GM04503 (cell line): Measurements from ENCODE around the gene RNF169.

Source experiments
- DNase-seq: peaks from one replicate; pipeline ENCODE4 v3.0.0-alpha.2; 2012; ENCODE audit warnings: low read depth

Gene RNF169

DNA sequence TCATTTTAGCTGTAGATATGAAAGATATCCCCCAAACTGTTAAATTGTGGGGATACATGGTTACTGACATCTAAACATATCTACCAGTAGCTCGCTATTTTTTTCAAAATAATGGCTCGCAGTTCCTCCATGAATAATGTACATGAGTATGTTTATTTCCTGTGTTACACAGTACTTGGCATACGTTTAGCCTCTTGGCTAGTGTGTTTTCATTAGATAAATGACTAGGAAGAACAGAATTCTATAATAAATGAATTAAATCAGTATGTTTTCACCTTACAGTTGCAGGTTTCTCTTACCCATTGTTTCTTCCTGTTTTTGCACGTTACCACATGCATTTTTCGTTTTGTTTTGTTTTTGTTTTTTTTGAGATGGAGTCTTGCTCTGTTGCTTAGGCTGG is 21.8 kb downstream of the RNF169 start:
- DNase-seq = no peak

DNA sequence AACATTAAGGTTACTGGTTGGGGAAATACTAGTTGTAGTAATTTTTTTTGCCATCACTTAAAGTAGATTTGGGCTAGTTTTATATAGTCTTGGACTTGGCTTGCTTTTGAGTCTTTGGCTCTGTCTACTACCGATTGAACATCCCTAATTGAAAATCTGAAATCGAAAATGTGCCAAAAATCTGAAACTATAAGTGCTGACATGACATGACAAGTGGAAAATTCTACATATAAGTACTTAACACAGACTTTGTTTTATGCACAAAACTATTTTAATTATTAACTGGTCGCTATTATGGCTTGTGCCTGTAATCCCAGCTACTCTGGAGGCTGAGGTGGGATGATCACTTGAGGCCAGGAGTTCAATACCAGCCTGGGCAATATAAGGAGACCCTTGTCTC is 22.5 kb downstream of the RNF169 start:
- no peak for DNase-seq

DNA sequence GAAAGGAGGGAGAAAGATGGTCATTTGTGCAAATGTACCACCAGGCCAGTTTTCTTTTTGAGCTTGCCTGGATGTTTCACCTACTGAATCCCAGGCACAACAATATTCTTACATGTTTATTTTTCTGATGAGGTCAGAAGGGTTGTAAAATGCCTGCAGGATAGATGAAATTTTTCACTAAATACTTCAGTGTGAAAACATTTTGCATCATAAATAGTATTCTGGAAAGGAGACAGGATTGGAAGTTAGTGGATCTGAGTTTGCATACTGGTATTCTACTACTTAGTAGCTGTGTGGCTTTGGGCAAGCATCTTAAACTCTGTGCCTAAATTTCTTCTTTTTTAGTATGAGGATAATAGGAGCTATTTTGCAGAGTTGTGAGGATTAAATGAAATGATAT is 24.8 kb downstream of the RNF169 start:
- DNase-seq = no peak

DNA sequence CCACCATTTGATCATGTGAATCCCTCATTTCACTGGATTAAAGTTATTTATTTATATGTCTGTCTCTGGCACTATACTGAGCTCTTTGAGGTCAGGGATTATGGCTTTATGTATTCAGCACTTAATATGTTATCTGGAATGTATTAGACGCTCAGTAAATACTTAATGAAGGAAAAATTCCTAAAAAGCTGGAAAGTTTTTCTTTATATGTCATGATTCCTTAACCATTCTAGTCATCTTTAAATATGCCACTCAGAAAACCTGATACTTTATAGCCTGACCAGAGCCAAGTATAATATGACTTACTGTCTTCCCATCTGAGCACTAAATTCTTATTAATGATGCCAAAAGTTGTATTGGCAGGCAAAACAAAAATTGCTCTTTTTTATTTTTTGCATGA is 27.1 kb downstream of the RNF169 start:
- no peak for DNase-seq

DNA sequence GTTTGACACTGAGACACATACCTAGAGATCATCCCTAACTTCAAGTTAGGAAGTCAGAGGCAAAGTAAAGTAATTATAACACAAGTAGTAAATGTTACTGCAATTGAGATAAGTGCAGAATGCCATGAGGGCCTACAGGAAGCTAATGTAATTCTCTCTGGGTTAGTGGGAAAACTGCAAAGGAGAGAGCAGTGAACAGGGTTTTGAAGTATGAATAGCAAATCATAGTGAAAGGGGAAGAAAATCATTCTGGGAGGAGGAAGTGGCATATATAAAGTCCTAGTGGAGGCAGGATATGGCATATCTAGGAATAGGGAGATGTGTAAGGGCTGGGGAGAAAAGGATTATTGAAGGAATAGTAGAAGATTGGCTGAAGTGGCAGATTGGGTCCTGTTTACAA is 27.9 kb downstream of the RNF169 start:
- no peak for DNase-seq

DNA sequence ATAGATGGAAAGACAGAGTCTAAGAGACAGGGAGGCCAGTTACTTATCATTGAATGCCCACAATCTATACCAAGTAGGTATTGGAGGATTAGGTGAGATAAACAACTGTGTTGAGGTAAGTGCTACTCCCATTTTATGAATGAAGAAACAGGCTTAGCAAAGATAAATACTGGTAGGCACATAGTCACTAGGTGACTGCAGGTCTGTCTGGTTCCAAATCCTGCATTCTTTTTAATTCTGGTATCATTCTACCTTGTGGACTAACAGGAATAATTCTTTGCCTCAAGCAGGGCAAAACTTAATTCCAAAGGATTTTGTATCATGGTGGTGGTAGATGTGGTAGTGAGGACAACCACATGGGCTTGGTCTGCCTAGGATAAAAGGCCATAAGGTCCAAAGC is 28.4 kb downstream of the RNF169 start:
- DNase-seq = no peak

DNA sequence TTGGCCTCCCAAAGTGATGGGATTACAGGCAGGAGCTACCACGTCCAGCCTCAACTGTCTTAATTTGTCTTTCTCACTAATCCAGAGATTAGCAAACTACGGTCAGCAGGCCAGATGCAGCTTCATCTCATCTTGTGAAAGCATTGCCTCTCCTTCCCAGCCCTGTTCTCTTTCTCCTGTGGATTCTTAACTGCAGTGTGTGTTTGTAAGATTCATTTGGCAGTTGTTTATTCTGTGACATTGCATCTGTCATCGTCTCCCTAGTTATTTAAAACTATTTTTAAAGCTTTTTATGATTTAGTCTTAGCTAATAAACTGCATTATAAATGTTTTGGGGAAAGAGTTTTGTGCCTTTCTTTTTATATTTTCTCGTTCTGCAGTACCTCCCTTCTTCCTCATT is 29.2 kb downstream of the RNF169 start:
- DNase-seq = no peak

DNA sequence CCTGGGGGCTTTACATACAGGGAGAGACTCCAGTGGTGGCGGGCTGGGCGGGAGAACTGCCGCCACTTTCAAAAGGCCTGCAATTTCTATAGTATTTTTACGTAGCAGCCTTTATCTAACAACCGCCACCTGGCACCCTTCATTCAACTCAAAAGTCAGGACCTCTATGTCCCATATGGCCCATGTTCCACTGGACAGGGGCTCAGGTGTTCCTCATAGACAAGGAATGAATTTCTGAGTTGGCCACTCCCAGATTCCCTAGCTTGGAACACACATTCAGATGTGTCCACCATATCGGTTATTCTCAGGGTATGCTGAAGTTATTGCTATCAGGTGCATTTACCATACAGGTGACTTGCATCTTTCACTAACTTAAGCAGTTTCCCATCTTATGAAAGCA is 29.9 kb downstream of the RNF169 start:
- DNase-seq = no peak

DNA sequence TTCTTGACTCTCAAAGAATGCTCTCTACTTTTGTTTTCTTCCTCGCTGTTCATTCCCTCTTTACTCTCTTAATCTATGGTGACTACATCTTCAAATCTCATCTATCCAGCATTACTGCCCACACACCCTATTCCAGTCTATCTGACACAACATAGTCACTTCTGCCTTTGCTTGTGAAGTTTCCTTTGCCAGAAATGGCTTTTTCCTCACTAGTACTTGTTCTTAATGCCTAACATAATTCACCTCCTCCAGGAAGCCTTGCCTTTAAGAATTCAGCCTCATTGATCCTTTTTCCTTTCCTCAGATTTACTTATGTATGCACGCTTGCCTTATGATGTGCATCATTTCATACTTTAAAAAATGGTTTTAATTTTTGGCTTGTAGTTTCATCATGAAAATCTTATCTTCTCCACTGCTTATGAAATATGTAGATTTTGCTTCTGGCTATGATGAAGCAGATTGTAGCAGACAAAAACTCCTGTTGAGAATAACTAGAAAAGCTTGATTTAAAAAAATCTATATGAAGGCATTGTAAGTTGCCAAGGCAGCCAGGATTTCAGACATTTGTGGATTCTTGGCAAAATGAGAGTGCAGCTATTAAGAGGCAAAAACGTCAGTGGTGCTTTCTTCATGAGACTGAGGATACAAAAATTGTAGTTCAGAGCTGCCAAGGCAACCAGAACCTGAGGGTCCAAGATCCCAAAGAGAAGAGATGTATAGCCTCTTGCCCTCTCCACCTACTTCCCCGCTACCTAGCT is 31.8 kb downstream of the RNF169 start:
- no peak for DNase-seq

DNA sequence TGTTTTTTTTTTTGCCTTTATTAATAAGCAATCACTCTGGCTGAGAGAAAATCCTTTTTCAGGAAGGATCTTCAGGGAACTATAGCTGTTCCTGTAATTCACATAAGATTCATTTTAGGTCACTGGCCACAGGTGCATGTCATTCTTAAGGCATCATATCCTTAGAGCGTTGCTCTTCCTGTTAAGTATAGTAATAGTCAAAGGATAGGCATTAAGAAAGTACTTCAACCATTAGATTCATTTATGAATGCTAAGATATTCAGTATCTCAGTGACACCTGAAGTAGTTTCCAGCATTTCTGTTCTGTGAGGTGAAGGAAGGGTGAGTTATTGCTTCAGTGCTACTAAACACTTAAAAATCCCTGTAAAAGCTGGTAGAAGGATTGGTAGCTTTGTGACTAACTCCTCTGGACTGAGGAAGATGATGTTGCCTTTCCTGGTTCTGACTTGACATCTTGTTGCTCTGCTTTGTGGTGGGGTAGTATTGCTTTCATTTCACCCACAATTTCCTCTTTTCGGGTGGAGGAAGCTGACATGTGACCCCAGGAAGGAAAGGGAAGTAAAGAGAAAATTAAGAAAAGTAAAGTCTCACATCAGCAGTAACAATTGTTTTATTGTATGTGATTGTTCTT is 34.7 kb downstream of the RNF169 start:
- DNase-seq = peak; percentile 37

DNA sequence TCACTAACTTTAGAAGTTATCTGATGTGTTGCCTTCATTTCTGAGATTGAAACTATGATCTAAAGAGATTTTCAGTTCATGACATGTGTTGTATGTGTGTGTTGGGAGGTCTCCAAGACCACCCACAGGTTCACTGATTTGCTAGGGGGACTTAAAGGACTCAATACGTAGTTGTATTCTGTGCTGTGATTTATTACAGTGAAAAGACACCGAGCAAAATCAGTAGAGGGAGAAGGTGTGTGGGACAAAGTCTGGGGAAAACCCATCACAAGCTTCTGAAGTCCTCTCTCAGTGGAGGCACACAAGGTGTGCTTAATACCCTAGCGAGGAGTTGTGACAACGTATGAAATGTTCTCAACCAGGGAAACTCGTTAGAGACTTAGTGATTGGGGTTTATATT is 35.6 kb downstream of the RNF169 start:
- no peak for DNase-seq

DNA sequence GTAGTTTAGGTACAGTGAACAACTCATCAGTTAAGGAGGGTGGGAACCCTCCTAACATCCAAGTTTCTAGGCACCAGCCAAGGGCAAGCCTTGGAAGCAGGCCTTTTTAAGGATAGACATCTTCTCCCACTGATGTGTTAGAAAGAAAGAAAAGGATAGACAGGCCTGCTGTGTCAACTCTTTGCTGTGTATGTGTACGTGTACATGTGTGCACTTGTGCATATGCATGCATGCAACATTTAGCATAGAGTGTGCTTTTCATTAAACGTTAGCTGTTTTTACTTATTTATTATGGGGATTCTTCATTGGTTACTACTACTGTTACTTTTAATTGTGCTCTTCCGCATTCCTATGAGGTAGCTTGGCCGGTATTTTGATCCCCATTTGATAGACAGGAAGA is 36.1 kb downstream of the RNF169 start:
- no peak for DNase-seq

DNA sequence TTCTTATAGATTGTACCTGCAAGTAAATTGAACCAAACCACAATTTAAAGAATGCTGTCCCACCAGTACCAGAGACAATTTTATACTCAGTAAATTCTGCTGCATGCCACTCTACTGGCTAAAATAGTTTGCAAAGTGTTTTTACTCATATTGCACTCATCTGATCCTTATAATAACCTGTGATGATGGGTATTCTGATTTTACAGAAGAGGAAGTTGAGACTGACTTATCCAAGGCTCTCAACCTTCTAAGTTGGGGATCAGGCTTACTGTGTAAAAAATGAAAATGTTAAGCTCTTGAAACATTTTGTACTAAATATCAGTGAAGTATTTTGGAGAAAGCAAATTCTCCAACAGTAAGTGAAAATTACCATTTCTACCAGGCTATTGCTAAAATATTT is 37.9 kb downstream of the RNF169 start:
- no peak for DNase-seq

DNA sequence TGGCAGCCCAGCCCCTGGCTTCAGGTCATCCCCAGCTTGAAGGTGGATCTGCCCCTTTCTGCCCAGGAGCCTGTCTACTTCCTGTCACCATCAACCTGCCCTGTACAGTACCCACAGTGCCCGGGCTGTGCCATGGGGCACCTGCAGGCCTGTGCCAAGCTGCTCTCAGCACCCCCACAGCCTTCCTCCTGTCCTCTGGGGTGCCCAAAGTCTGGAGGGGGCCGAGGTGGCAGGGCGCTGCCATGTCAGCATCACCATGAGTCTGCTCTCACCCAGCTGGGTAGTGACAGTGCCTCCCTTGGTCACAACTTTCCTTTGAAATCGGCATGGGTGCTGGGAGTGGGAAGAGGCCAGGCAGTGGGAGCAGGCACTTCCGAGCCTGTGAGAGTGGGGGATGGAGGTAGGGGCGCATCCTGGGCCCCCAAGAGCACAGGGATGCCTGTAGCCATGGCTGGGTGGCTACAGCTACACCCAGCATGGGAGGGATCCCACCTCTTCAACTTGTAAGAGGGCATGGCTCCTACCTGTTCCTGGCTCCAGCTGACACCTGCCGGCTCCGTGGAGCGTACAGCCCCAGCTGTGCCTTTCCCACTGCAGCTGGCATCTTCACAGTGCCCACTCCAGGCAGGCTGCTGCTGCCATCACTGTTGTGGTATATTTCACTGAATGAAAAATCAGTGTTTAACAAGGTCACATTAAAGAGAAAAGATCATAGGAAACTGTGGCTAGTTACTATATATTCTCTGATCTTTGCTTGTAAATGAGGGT is 42.9 kb downstream of the RNF169 start:
- DNase-seq = no peak

DNA sequence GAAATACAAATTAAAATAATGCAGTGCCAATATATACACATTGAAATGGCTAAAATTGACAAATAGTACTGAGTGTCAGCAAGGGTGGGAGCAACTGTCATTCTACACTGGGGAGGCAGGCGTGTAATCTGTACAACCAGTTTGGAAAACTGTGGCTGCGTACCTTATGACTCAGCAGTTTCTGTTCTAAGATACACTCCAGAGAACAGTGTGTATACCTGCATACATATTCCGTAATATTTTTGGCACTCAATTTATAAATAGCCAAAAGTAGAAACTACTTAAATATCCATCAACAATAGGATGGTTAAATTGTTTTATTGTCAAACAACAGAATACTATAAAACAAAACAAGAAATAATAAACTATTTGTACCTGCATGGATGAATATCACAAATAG is 57.6 kb downstream of the RNF169 start:
- no peak for DNase-seq

DNA sequence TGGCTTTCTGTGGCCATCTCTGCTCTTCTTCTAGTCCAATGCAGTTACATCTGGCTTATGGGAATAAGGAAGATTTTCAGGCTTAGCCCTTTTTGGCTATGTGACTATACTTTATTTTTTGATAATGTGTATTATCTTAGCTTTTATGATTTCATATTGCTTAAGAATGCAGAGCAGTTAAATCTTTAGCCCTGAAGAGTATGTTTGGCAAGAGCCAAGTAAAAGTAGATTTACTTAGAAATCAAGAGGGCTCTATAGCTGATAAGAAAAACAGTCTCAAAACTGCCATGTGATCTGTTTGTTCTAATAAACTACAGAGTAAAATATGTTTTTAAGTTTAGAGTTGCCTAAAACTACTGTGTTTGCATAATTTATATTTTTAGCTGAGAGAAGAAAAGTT is 61.2 kb downstream of the RNF169 start:
- no peak for DNase-seq

DNA sequence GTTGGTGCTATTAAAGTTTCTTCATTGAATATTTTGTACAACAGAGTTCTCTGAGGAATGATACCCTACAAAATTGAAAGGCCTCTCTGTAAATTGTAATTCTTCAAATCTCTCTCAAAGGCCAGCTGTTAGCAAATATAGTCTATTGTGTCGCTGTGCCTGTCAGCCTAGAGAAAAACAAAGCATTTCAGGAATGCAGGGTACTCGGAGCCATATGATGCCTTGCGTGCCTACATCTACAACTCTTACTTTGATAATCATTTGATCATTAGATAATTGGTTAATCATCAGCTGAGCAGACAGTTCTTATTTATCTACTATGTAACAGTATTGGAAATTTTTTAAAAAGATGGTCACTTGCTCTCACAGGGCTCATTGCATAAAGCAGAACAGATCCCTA is 67.3 kb downstream of the RNF169 start:
- no peak for DNase-seq

DNA sequence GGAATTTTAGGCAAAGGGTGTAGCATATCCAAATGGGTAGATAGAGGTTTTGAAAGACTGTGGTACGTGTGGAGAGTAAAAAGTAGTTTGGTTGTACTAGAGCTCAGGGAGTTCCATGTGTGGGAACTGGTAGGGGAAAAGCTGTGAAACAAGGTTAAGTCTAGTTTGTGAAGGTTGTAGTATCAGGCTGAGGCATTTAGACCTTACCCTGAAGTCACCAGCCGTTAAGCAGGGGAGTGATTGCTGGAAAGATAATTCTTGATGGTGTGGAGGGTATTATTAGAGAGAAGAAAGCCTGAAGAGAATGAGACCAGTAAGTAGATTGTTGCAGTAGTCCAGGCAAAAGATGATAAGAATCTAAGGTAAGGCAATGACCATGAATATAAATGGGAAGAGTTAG is 68.0 kb downstream of the RNF169 start:
- DNase-seq = no peak

DNA sequence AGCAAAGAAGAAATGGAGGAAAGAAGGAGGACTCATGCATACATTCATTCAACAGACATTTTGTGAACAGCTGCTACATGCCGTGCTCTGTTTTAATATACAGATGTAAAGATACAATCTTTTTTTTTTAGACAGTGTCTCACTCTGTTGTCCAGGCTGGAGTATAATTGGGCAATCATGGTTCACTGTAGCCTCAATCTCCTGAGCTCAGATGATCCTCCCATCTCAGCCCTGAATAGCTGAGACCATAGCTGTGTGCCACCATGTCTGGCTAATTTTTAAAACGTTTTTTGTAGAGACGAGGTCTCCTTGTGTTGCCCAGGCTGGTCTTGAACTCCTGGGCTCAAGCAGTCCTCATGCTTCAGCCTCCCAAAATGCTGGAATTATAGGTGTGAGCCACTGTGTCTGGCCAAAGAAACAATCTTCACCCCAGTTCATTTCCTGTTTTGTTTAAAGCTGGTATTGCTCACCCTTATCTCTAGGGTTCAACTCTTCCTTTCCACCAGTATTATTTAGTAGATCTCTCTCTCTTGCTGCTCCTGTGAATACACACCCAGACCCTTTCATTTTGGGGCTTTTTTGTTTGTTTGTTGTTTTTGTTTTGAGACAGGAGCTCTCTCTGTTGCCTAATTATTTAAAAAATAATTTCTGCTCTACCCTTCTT is 69.8 kb downstream of the RNF169 start:
- no peak for DNase-seq

DNA sequence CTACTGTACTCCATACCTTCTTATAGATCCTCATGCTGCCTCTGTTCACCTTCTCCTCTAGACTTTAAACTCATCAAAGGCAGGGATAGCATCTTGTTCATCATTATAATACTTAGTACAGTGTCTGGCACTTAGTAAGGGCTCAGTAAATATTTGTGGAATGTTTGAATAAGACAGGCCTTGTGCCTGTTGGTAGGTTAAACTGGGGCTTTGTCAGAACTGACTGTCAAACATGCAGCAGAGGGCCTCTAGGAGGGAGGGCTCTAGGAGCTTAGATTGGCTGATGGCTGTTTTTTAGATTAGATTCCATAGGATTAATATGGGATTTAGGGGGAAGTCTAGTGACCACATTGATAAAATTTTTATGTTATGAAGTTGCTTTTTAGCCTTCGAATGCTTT is 70.8 kb downstream of the RNF169 start:
- no peak for DNase-seq

DNA sequence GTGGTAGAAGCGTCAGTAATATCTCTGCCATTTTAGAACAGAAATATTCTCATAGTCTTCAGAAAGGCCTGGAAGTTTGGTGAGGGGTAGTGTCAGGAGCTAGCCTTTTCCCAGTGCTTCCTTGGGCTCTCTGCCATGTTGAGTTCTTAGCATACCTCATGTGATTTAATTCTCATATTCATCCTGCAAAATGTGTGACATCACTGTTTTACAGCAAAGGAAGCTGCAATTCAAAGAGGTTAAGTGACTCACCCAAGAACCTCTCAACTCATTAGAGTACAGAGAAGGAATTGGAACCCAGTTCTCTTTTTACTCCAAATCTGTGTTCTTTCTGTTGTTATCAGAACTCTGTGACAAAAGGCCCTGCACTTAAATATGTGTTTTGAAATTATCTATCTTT is 72.1 kb downstream of the RNF169 start:
- DNase-seq = peak; percentile 90

DNA sequence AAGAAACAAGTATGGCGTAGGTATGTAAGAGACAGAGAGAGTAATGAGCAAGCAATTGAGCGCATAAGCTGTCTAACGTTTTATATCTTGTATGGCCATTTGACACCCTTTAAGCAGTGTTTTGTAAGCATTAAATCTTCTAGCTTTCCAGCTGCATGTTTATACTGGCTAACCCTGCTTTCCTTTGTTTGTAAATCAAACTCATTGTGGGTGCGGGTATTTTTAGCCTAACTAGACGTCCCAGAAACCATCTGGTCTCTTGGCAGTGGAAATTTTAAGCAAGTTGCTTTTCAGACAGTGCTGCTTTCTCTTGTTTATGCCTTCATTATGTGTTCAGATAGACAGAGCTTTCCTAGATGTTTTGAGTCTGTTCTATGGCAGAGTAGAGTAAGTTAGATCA is 73.5 kb downstream of the RNF169 start:
- DNase-seq = peak; percentile 53
